GOT3 (cell line): ENCODE measurements around the gene EPHA10.
"Not testable (repeated sequence)": the region's sequence is repeated elsewhere in the genome, so short reads cannot be mapped to it uniquely, and the experiment has no call there.

Experiments used
- DNase-seq: peaks from one replicate; lab custom pipeline; 2025; ENCODE audit warnings: mixed read lengths; lab: John Stamatoyannopoulos, UW

The EPHA10 gene

DNA sequence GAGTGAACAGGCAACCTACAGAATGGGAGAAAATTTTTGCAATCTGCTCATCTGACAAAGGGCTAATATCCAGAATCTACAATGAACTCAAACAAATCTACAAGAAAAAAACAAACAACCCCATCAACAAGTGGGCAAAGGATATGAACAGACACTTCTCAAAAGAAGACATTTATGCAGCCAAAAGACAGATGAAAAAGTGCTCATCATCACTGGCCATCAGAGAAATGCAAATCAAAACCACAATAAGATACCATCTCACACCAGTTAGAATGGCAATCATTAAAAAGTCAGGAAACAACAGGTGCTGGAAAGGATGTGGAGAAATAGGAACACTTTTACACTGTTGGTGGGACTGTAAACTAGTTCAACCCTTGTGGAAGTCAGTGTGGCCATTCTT is 6.5 kb upstream of the EPHA10 start:
- not testable (repeated sequence) for DNase-seq

DNA sequence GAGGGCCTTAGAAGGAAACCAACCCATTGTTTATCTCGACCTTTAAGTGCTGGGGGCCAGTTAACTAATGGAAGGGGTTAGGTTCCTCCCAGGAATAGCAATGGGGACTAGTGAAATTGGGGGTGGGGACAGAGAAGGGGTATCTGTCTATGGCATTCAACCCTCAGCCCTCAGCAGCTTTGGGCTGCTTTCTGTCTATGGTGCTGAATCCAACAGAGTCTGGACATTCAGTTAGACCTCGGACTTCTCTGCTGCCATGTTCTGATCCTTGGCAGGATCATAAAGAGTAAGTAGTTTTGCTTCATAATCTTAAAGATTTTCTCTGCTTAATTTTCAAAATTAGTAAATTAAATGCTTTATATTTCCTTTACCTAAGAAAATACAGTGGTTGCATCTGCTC is 2.6 kb upstream of the EPHA10 start:
- no peak for DNase-seq

DNA sequence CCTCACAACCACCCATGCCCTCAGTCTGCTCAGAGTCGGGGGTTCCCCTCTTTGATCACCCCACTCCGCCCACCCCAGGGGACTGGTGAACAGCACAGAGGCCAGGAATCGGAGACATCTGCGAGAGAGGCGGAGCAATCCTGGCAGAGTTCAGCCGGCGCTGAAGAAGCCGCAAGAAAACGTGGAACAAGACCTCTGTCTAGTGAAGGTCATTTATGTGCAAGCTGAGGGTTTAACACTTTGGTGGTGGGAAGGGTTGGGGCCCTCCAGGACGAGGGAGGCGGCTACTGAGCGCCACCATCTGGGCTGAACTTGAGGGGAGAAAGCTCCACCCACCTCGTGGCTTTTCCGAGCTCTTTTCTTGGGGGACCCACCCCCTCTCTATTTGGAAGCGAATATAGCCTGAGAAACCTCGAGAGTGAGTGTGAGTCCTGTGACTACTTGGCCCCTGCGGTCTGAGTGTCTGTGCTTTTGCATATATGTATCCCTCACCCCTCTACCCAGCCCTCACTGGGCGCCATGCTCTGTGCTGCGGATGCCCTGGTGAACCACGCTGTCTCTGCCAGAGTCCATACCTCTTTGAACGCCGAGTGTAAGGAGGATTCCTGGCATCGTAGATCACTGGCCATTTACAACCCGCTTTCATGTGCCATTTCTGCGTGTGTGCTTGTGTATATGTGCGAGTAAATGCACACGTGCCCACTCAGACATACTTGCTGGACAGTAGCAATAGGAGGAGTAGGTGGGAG is 1.2 kb upstream of the EPHA10 start:
- no peak for DNase-seq

DNA sequence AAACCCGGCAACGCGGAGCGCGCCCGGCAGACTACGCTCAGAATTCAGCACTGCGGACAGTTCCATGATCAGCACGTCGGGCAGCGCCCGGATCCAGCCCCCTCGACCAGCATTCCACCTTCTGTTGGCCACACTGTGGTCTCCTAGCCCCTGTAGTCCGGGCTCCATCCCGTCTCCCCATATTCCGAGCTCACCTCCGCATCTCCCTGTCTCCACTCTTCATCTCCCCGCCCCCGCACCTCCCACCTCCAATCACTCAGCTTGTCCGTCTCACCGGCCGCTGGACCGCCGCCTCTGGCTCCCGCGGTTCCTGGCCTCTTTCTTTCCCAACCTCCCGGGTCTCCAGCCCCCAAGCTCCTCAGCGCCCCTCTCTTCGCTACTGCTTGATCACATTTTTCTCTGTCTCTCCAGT is 500 bp downstream of the EPHA10 start:
- no peak for DNase-seq

DNA sequence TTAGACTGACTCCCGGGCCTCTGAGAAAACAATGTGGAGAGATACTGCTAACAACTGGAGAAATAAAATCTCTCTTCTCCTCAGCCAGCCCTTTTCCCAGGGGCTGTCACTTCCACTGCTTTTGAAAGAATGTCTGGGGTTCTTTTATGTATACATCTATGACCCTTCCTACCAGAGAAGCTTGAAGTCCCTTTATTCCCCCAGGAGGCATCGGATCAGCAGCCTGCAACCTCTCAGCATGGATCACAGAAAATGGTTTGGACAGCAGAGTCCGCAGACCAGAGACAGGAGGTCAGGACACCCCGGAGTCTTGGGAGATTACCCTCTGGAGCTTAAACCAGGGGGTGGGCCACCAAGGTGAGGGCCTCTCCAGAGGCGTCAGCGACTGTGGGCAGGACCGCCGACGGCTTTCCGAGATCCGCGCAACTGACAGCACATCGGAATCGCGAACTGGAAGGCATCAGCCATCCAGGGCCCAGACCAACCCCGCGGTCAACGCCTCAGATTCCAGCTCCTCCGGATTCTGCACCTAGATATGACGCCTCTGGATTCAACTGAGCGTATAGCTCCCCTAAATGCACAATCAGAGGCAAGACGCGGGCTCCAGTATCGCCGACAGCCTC is 1.0 kb downstream of the EPHA10 start:
- no peak for DNase-seq

DNA sequence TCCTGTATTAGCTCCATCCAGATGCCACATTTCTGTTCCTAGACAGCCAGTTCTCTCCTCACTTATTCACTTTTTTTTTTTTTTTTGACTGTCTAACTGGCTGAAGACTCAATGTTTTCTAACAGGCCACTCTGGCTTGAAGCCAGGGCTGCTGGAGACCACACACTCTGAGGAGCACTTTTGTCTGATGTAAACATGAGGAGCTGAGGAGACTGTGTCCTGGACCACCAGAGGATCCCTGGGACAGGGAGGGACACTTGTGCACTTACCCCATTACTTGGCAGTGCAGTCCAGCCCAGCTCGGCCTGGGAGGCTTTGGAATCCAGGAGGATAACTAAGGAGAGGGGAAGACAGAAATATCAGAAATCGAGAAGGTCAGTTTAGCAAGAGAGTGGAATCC is 2.4 kb downstream of the EPHA10 start:
- no peak for DNase-seq

DNA sequence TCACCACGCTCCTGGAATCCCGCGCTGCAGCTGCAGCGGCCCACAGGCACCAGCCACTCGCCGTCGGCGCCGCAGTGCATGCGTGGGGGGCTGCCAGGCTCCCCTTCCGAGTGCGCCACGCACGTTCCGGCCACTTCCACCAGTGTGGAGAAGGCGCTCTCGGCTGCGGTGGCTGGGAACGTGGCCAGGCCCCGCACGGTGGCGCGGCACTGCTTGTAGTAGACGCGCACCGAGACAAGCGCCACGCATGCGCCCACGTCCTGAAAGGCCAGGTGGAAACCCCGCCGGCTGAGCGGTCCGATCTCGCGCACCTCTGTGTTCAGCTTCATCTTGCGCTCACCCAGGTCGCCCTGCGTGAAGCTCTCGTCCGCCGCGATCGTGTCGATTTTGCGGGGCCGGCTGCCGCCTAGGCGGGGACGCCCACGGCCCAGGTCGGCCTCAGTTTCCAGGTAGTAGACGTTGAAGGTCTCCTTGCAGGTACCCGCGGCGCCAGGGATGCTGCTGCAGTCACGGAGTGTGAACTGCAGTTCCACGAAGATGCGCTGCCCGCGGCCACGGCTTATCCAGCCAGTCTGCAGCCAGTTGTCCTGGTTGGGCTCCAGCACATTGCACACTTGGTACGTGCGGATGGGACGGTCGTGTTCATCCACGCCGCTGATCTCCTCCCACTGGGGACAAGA is 3.4 kb downstream of the EPHA10 start:
- no peak for DNase-seq

DNA sequence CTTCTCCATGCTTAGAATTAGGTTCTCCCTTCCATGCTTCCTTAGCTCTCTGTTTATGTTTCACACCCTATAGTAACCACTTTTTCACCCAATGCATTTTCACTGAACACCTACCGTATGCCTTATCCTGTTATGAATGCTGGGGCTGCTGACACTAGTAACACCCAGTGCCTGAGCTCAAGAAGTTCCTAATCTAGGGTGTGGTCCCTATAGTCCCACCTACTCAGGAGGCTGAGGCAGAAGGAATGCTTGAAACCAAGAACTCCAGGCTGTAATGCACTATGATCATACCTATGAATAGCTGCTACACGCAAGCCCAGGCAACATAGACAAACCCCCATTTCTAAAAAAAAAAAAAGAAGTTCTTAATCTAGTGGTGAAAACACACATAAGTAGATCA is 5.5 kb downstream of the EPHA10 start:
- no peak for DNase-seq

DNA sequence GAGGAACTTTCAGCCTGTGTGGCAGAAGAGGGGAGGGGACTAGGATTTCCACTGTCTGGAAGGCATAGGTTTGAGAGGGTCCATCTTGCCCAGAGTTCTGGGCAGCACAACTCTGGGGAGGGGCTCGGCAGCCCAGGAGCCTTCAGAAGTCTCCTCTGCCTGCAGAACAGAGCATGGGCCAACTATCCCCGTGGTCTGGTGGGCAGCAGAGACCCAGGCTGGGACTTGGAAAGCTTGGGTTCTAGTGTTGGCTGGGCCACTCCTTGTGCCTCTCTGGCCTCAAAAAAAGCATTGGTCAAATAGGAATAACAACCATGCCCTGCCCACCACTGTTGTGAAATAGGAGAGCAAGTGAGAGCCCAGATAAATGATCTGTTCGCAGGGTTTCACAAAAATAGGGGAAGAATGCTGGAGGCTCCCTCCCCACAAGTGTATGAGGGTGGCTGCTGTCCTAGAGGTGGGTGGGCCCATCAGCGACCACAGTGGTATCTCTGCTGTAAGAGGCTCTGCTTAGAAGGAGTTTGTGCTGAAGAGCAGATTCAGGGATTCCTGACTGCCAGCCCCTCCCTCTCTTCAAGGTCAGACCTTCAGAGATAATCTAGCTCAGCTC is 8.9 kb downstream of the EPHA10 start:
- DNase-seq = no peak

DNA sequence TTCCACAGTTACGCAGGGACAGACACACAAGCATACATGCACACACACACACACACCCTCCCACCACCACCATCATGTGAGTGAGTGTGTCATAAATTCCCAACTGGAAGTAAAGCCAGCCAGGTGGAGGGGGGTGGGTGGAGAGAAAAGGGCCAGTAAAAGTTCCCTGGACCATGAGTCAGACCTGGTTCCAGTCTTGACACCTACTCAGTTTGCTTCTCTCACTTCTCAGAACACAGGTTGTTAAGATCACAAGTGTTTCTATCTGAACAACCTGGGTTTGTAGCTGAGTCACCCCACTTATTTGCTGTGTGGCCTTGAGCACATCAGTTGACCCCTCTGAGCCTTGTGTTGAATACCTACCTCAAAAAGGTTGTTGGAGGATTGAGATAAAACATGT is 9.6 kb downstream of the EPHA10 start:
- DNase-seq = no peak

DNA sequence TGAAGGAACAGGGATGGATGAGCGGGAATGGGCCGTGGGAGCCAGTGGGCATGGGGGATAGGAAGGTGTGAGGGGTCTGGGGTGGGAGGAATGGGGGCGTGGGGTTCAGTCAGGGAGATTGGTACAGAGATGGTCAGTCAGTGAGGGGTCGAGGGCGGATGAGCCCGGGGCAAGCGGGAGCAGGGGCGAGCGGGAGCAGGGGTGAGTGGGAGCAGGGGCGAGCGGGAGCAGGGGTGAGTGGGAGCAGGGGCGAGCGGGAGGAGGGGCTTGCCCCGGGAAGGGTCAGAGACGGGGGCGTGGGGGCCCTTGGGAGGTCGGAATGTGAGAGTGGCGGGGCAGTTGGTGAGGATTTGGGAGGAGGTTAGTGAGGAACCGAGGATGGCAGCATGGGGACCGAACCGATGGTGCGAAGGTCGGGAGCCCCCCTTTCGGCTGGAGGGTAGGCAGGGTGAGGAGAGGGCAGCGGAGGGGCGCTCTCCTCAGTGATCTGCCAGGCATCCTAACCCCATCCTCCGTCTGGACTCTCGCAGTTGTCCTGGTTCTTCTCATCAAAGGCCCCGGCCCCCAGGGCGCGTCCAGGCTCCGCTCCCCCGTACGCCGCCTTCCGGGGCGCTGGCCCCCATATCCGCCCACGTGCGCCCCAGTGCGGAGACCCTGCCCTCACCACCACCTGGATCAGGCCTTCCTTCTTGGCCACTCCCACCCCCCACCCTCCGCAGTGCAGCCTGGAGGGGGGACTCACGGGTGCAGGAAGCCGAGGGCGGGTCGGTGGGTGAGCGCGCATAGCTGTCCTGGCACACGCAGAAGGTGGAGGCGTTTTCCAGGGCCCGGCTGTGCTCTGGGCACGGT is 11.2 kb downstream of the EPHA10 start:
- no peak for DNase-seq

DNA sequence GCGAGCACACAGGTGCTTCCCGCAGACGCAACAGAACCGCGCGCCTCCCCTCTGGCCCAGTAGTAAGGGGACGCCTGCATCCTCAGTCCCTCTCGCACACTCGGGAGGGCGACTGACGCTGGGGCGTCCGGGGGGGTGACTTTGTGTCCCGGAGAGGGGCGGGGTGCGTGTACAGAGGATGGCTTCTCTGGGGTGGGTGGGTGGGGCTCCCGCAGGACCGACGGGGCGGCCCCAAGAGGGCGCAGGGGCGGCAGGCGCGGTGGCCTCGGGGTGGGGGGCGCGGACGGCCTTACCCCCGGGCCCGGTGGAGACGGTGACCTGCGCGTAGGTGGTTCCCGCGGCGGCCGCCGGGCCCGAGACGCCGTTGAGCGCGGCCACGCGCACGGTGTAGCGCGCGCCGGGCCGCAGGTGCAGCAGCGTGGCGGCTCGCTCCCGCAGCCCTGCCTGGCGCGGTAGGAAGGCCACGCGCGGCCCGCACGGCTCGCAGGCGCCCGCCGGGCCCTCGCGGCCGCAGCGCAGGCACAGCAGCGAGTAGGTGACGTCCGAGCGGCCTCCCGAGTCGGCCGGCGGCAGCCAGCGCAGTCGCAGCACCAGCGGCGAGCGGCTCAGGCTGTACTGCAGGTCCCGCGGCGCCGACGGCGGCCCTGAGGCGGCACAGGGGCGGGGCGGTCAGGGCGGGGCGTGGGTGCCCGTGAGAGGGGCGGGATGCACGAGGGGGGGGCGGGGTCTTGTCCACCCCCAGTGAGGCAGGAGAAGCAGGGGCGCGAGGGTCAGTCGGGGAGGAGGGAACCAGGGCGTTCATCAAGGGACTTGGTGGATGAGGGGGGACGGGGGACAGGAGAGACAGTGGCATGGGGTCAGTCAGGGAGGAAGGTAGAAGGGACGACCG is 12.1 kb downstream of the EPHA10 start:
- no peak for DNase-seq

DNA sequence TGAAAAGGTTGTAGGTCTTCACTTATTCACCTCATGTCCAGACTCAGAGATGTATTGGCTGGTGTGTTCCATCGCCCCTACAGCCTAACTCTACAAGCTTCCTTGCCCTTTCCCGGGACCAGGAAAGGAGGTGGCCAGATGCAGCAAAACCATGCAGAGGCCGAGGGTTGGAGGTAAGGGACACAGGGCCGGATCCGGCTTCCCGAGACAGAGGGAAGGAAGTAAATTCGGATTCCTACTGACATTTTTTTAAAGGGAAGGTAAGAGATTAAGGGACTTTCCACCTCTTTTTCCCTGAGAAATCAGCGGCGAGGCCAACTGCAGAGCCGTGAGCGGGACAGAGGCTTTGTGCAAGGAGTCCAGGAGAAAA is 12.7 kb downstream of the EPHA10 start:
- no peak for DNase-seq

DNA sequence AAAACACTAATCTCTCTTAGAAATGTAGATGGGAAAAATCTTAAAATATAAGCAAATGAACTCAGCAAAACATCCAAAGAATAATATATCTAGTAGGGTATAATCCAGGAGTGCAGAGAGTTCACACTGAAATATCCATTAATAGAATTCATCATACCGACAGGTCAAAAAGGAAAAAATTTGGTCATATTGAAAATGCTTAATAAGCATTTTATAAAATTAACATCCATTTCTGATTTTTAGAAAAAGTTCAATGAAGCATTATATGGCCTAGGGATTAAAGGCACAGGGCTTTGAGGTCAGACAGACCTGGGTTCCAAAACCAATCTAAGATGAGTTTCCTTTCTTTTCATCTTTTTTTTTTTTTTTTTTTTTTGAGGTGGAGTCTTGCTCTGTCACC is 16.4 kb downstream of the EPHA10 start:
- DNase-seq = no peak

DNA sequence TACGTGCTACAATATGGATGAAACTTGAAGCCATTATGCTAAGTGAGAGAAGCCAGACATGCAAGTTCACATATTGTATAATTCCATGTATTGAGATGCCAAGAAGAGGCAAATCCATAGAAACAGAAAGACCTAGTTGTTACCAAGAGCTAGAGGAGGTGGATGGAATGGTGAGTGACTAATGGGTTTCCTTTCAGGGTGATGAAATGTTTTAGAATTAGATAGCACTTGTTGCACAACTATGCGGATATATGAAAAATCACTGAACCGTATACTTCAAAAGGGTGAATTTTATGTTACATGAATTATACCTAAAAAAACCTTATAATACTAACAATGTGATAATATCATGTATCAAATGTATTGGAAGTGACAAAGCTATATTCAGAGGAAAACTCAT is 18.1 kb downstream of the EPHA10 start:
- DNase-seq = no peak

DNA sequence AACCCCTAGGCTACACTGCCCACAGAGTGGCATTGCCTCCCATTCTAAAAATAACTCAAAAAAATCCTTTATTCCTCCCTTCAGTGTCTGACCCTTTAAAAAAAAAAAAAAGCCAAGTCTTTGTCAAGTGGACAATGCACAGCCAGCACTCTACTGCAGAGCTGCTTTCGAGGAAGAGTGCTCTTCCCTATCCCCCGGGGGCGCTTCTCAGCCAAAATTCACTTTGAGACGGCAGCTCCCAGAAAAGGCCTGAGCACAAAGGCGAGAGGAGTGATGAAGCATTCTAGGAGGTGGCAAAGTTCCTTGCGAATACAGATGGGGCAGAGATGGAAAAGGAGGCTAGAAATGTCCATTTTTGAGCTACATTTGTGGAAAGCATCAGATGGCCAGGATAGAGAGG is 23.3 kb downstream of the EPHA10 start:
- no peak for DNase-seq

DNA sequence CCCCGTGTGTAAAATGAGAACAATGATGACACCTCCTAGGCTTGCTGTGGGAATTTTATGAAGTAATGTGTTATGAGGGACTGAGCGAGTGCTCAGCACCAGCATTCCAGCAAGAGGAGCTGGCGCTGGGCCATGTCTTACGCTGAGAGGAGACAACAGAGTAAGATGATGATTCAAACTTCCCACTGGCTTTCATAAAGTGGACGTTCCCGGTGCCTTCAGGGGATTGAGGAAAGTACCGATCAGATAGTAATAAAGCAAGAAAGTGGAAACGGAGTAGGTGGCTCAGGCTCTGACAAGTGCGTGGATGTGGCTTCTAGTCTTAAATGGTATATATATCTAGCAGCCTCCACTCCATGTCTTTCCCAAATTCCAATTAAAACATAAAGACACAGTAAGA is 23.8 kb downstream of the EPHA10 start:
- no peak for DNase-seq

DNA sequence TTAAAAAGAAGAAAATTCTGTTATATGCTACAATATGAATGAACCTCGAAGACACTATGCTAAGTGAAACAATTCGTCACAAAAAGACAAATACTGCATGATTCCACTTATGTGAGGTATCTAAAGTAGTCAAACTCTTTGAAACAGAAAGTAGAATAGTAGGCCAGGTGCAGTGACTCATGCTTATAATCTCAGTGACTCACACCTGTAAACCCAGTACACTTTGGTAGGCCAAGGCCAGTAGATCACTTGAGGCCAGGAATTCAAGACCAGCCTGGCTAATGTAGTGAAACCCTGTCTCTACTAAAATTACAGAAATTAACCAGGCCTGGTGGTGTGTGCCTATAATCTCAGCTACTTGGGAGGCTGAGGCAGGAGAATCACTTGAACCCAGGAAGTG is 25.7 kb downstream of the EPHA10 start:
- DNase-seq = no peak

DNA sequence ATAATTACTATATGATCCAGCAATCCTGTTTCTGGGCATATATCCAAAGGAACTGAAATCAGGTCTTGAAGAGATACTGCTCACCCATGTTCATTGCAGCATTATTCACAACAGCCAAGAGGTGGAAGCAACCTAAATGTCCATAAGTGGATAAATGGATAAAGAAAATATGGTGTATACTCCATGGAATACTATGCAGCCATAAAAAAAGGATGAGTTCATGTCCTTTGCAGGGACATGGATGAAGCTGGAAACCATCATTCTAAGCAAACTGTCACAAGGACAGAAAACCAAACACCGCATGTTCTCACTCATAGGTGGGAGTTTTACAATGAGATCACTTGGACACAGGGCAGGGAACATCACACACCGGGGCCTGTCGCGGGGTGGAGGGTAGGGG is 26.3 kb downstream of the EPHA10 start:
- not testable (repeated sequence) for DNase-seq

DNA sequence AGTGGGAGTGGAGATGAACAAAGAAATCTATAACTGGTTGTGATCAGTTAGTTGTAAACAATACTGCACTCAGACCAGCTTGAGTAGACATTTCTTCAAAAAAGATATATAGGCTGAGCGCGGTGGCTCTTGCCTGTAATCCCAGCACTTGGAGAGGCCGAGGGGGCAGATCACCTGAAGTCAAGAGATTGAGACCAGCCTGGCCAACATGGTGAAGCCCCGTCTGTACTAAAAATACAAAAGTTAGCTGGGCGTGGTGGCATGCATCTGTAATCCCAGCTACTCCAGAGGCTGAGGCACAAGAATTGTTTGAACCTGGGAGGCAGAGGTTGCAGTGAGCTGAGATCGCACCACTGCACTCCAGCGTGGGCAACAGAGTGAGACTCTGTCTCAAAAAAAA is 26.9 kb downstream of the EPHA10 start:
- DNase-seq = not testable (repeated sequence)
